ENCODE measurements around the gene NSMCE1.
"Not testable (repeated sequence)": the region's sequence is repeated elsewhere in the genome, so short reads cannot be mapped to it uniquely, and the experiment has no call there.

The NSMCE1 gene

GRCh38 chr16:27270349-27270748 is 1.8 kb upstream of the NSMCE1 start:
- H3K36me3 ChIP-seq (ENCODE audit: control insufficient read depth, insufficient read depth, low read length), result no peaks in the 10 kb centered on the region
- H3K27me3 ChIP-seq (replicated peaks; ENCODE audit: control insufficient read depth, insufficient read depth, low read length), result no peaks in the 10 kb centered on the region
- TF ChIP-seq, protein P1, sequence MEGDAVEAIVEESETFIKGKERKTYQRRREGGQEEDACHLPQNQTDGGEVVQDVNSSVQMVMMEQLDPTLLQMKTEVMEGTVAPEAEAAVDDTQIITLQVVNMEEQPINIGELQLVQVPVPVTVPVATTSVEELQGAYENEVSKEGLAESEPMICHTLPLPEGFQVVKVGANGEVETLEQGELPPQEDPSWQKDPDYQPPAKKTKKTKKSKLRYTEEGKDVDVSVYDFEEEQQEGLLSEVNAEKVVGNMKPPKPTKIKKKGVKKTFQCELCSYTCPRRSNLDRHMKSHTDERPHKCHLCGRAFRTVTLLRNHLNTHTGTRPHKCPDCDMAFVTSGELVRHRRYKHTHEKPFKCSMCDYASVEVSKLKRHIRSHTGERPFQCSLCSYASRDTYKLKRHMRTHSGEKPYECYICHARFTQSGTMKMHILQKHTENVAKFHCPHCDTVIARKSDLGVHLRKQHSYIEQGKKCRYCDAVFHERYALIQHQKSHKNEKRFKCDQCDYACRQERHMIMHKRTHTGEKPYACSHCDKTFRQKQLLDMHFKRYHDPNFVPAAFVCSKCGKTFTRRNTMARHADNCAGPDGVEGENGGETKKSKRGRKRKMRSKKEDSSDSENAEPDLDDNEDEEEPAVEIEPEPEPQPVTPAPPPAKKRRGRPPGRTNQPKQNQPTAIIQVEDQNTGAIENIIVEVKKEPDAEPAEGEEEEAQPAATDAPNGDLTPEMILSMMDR (IDR thresholded peaks at IDR 0.05; ENCODE audit: insufficient read depth, low read length, poor library complexity, severe bottlenecking), result no peak
- H3K4me3 ChIP-seq (replicated peaks; ENCODE audit: low read depth, low read length), result no peak overlapping the region
- no peak for DNase-seq (ENCODE audit: extremely low read depth, insufficient read length)

- no peaks in the 10 kb centered on the region for H3K36me3 ChIP-seq (ENCODE audit: control insufficient read depth, insufficient read depth, low read length)
- TF ChIP-seq, protein P1 (IDR thresholded peaks at IDR 0.05; ENCODE audit: insufficient read depth, low read length, poor library complexity, severe bottlenecking), result no peak
- no peaks in the 10 kb centered on the region for H3K27me3 ChIP-seq (replicated peaks; ENCODE audit: control insufficient read depth, insufficient read depth, low read length)
- peak overlapping the region; percentile 96 for H3K4me3 ChIP-seq (replicated peaks; ENCODE audit: low read depth, low read length)
- no peak for DNase-seq (ENCODE audit: extremely low read depth, insufficient read length)
Observed at GRCh38 chr16:27269300-27270150, 953 bp upstream of the NSMCE1 start.

GRCh38 chr16:27267037-27267677 is 1.4 kb downstream of the NSMCE1 start:
- TF ChIP-seq, protein P1 (IDR thresholded peaks at IDR 0.05; ENCODE audit: insufficient read depth, low read length, poor library complexity, severe bottlenecking), result no peak
- no peak overlapping the region for H3K4me3 ChIP-seq (replicated peaks; ENCODE audit: low read depth, low read length)
- DNase-seq (ENCODE audit: extremely low read depth, insufficient read length), result no peak
- no peaks in the 10 kb centered on the region for H3K36me3 ChIP-seq (ENCODE audit: control insufficient read depth, insufficient read depth, low read length)
- no peaks in the 10 kb centered on the region for H3K27me3 ChIP-seq (replicated peaks; ENCODE audit: control insufficient read depth, insufficient read depth, low read length)

DNA sequence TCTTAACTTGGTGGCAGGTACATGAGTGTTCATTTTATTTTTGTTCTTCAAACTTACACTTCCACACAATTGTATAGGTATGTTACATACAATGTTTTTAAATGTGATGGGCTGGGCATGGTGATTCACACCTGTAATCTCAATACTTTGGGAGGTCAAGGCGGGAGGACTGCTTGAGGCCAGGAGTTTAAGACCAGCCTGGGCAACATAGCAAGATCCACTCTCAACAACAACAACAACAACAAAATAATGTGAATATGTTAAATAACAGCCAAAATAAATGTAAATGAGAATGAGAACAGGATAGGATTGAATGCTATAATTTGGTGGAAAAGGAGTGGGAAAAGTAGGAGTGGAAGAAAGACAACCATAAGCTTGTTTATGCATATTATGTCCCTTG is 2.6 kb downstream of the NSMCE1 start:
- Histone ChIP-seq H3K36me3 (ENCODE audit: control insufficient read depth, insufficient read depth, low read length) (no peaks in the 10 kb centered on the region), H3K4me3 (replicated peaks; ENCODE audit: low read depth, low read length) (no peak overlapping the region), H3K27me3 (replicated peaks; ENCODE audit: control insufficient read depth, insufficient read depth, low read length) (no peaks in the 10 kb centered on the region)
- TF ChIP-seq, protein P1 (IDR thresholded peaks at IDR 0.05; ENCODE audit: insufficient read depth, low read length, poor library complexity, severe bottlenecking), result no peak
- no peak for DNase-seq (ENCODE audit: extremely low read depth, insufficient read length)

GRCh38 chr16:27264151-27264550 is 4.4 kb downstream of the NSMCE1 start:
- H3K4me3 ChIP-seq (replicated peaks; ENCODE audit: low read depth, low read length), result no peak overlapping the region
- TF ChIP-seq, protein P1 (IDR thresholded peaks at IDR 0.05; ENCODE audit: insufficient read depth, low read length, poor library complexity, severe bottlenecking), result no peak
- DNase-seq (ENCODE audit: extremely low read depth, insufficient read length), result no peak

GRCh38 chr16:27262904-27263423 is 5.6 kb downstream of the NSMCE1 start:
- H3K36me3 ChIP-seq (ENCODE audit: control insufficient read depth, insufficient read depth, low read length); H3K27me3 ChIP-seq (replicated peaks; ENCODE audit: control insufficient read depth, insufficient read depth, low read length); H3K4me3 ChIP-seq (replicated peaks; ENCODE audit: low read depth, low read length); DNase-seq (ENCODE audit: extremely low read depth, insufficient read length): not testable (repeated sequence)

More at GRCh38 chr16:27264151-27264550, 4.4 kb downstream of the NSMCE1 start:
- H3K27me3 ChIP-seq (replicated peaks; ENCODE audit: control insufficient read depth, insufficient read depth, low read length), result no peaks in the 10 kb centered on the region
- no peaks in the 10 kb centered on the region for H3K36me3 ChIP-seq (ENCODE audit: control insufficient read depth, insufficient read depth, low read length)
